Activated effector memory CD4-positive, alpha-beta T cell treated with anti-CD3 and anti-CD28 coated beads, Interleukin-2, amount 50 U/mL, for 16 hours (primary cell): ENCODE measurements around the gene TFAP2E.

Experiments used
- DNase-seq: peaks from one replicate; pipeline ENCODE4 v3.0.0-alpha.2; 2020

TFAP2E gene

GRCh38 chr1:35573198-35574124 is at the start of gene TFAP2E:
Gene TFAP2E, plus strand, starts transcription at chr1:35573314. Its CDS starts 264 bp downstream, at chr1:35573578.
- DNase-seq = peak; percentile 62

- DNase-seq = no peak
These were observed 49.0 kb upstream of the TFAP2E start for GRCh38 chr1:35524106-35524505.

- DNase-seq = no peak
These were observed 42.9 kb upstream of the TFAP2E start for GRCh38 chr1:35530168-35530567.

DNA sequence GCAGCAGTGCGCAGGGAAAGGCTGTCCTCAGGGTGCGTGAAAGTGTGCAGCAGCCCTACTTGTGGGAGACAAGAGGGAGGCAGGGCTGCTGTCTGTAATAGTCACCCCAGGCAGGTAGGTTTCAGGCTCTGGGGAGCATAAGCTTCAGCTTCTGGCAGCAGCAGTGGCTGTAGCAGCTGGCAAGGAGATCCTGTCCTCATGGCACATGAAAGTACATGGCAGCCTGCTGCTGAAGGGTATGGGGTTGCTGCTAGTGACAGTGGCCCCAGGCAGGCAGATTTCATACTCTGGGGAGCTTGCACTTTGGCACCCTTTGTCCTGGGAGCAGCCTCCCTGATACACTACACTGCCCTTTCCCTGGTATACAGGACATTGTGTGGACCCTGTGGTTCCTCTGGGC is 42.2 kb upstream of the TFAP2E start:
- no peak for DNase-seq

GRCh38 chr1:35531368-35531767 is 41.7 kb upstream of the TFAP2E start:
- DNase-seq = no peak

- no peak for DNase-seq
These were observed 40.5 kb upstream of the TFAP2E start for GRCh38 chr1:35532497-35533223.

DNA sequence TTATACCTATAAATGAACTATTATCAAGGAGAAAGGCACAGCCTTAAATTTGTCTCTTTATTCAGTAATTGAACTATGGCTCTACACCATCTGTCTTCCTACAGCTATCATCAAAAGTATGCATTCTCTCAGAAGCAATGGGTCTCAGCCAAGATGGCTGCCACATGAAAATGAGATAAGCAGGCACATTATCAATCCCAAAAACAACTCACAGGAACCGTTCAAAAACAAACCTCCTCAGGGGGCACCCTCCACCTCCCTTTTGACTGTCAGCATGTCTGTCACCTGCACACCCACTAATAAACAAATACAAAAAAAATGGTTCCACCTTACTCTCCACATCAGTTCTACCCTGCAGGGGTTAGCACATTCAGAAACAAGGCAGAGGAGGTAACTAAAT is 39.5 kb upstream of the TFAP2E start:
- no peak for DNase-seq

DNA sequence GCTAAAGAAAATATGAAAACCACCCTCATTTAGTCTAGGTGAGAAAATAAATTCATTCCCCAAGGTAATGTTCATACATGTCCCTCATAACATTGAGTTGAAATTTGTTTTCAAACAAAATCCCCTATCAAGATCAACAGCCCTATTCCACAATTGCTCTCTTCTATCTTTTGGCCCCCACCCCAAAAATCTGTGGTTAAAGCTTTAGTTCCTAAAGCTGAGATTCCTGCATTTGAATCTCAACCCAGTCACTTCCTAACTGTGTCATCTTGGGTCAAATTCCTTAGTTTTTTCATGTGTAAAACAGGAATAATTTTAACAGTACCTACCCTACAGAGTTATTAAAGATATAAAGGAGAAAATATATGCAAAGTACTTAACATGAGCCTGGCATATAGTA is 37.9 kb upstream of the TFAP2E start:
- no peak for DNase-seq

- DNase-seq = no peak
These were observed 36.5 kb upstream of the TFAP2E start for GRCh38 chr1:35536556-35537162.

DNA sequence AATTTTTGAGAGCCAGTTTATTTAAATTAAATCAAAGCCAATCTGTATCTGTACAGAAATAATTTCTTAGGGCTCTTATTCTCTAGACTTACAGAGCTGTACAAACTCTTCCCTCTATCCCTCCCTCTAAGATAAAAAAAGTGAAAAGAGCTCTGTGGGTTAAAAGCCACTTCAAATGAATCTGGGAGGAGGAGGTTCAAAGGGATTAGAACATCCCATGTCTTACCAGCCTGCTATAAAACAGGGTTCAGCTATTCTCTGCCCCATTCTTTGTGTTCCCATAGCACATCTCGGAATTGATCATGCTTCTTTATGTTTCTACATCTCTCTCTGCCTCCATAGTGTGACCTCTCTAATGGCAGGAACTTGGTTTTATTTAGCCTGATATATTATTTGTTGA is 35.3 kb upstream of the TFAP2E start:
- DNase-seq = no peak

DNA sequence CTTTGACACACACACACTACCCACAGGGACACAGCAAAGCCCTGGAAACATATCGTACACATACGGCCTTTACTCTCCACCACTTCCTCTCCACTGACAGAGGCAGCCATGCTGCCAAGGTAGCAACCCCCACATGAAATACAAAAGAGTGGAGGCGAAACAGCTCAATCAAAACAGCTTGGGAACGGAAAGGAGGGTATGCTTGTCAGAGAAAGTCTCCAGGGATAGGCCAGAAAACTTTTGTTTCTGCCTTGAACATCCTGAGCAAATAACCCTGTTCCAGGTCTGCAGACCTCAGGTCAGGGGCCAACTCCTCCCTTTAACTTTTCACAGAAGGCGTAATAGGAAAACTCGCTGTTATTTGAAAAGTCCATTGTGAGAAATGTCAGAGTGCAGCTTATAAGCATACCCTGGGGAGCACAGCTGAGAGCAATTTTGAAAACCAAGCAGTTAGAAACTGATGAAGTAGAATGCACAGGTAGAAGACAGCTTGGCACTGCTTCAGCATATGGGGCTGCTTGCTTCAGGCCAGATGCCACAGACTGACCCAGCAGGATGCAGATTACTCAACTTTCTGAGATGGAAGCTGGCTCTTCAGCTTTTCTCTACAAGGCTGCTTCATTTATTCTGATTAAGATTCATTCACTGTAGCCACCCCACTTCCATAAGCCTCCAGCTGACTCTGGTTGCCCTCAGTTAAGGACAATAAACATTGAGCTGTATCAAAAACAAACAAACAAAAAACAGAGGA is 33.9 kb upstream of the TFAP2E start:
- DNase-seq = peak; percentile 70

- no peak for DNase-seq
These were observed 33.3 kb upstream of the TFAP2E start for GRCh38 chr1:35539824-35540261.

DNA sequence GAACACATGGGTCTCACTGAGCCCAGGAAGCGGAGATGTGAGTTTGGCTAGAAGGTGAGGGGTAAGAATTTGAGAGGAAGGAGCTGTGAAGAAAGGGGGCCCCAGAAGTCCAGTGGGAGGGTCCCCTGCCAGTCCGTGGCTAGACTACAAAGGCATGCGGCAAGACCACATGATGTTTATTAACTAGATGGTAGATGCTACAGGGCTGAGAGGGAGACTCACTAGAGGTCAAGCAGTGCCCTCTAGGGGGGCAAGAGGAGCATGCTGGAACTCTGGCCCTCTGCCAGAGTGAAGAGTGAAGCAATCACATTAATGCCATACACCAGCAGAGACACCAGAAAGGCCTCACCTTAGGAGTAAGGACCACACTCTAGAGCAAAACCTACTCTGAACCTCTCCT is 28.1 kb upstream of the TFAP2E start:
- peak; percentile 80 for DNase-seq

GRCh38 chr1:35546614-35547013 is 26.5 kb upstream of the TFAP2E start:
- DNase-seq = no peak

- no peak for DNase-seq
These were observed 19.3 kb upstream of the TFAP2E start for GRCh38 chr1:35553851-35554250.

DNA sequence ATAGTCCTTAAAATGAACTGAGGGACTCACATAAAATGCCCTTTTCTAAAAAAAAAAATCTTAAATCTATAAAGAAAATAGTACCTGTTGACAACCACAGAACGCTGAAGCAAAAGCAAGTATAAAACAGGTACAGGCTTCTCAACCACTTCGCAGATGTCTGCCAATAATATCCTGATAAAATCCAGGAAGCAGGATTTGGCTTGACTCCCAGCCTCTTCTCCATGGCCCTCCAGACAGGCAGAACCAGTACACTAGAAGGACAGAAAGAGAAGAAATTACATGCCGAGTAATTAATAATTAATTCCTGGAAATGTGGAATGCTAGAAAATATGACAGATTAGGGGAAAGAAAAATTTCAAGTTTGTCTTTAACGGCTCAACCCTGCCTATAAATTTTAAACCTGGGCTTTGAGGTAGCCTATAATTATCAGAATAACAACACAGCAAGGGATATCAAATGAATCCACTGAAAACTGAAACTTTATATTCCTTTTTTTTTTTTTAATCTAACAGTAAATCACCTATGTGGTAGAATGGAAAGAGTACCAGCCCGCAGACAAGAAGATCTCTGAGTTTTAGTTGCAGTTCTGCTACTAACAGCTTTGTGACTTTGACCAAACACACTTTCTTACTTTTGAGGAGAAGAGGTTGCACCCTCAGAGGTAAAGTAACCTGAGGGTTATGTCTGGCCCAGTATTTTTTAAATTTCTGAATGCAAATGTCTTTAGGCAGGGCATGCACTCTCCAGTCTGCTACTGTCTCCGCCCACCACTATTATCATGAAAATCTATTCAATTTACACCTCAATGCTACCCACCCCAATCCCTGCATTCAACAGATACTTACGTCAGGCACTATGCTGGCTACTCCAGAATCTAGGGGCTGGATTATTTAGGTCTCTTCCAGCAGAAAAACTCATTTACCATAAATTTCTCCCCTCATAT is 18.6 kb upstream of the TFAP2E start:
- DNase-seq = no peak

DNA sequence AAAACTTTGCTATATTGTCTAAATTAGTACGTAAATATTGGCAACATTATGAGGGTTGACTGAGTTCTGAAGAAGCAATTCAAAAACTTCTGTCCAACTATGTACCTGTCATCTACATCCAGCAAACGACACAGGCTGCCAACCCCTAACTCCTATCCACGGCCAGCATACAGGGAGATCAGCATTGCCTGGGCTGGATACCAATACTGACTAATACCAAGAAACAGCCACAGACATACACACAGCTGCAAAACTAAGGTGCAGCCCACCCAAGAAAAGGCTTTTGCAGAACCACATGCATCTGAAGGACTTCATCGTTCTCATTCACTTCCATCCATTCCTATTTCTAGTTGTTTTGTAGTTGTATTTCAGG is 17.9 kb upstream of the TFAP2E start:
- no peak for DNase-seq

DNA sequence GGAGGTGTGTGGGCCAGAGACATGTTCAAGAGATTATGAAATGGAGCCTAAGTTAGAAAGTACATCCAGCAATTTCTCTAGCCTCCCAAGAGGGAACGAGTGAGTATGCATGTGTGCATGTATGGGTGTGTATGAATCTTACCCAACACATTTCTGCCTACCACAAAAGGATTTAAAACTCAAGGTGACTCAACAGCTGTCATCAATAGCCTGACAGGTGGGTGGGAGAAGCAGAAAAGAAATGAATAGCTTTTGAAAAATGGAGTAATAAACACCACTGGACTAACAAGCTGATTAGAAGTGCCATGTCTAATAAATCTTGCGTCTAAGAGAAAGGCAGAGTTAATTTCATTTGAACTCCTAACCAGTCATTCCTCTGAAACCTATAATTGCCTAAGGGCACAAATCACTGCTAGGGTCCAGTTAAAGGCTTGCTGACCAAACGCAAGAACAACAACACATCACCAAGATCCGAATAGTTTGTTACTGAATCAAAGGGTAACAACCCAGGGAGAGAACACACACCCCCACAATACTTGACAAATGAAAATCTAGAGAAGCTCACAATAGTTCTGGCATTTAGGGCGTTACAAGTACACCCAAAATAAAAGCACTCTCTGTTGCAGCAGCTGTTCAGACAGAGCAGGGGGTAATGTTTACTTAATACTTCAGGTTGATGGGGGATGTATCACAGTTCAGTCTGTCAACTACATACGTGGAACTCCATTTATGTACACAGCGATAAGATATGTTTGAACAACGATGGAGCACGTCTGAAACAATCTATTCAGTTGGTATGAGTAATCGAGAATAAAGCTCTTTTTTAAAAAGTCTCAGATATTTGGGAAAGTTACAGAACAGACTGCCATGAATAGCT is 17.3 kb upstream of the TFAP2E start:
- DNase-seq = no peak

- no peak for DNase-seq
These were observed 16.5 kb upstream of the TFAP2E start for GRCh38 chr1:35556484-35557117.

DNA sequence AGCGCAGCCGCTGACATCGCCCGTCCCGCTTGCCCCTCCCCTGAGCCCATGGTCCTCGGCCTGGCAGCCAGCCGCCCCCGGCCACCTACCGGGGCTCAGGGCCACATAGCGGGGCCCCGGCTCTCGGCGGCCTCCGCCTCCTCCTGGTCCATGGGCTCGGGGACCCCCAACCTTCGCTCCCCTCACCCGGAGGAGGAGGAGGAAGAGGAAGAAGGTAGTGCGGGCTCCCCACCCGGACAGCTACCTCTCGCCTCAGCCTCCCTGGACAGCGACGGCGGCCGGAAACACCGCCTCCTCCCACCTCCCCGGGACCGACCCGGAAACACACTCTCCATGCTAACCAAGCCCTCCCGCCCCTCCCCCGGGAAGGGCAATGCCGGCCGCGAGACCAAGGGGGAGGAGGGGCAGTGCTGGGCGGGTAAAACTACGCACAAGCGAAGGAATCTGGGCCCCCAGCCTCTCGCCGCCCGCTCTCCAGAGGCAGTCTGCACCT is 15.9 kb upstream of the TFAP2E start, which contains the start of gene KIAA0319L:
TSS of gene KIAA0319L (minus strand) at position 286 of the 493 bp plus-strand sequence. CDS start 2,912 bp downstream, outside the sequence.
- DNase-seq = no peak
